RWPE1 (cell line): Measurements from ENCODE around the gene SUPT3H.
"Not testable (repeated sequence)": the region's sequence is repeated elsewhere in the genome, so short reads cannot be mapped to it uniquely, and the experiment has no call there.

Experiments used
- CTCF ChIA-PET: fragments of 350-600 bp; sonication (Branson Sonifier 250); formaldehyde crosslinking; extraction: SDS; loops from one replicate; lab custom pipeline; 2021; lab: Yijun Ruan, JAX
- POLR2A ChIA-PET: fragments of 400-600 bp; formaldehyde crosslinking; extraction: SDS; loops from one replicate; lab custom pipeline; 2020; ENCODE audit warnings: antibody characterized with exemption; ENCODE audit not compliant: low non-redundant PET; lab: Yijun Ruan, JAX
- DNase-seq: peaks from one replicate; pipeline ENCODE4 v3.0.0; 2012; ENCODE audit warnings: low spot score
- H3K27ac ChIP-seq: fragments of 450-650 bp; 2 replicates; pipeline ENCODE4 v1.5.1; 2017
- CTCF ChIP-seq: fragments of 450-650 bp; conservative IDR thresholded peaks from 2 replicates; pipeline ENCODE4 v1.5.1; 2017; ENCODE audit warnings: low read depth, mild to moderate bottlenecking

Gene SUPT3H

GRCh38 chr6:45074439-45074838, 303.3 kb downstream of the SUPT3H start:
- CTCF ChIA-PET: no interaction called here
- DNase-seq: no peak
- POLR2A ChIA-PET: no interaction called here
- H3K27ac ChIP-seq: no peak overlapping the region
- TF ChIP-seq CTCF: no peak

- POLR2A ChIA-PET: no interaction called here
- CTCF ChIA-PET: no interaction called here
- DNase-seq: no peak
Observed at GRCh38 chr6:45073771-45074170, 304.0 kb downstream of the SUPT3H start.

GRCh38 chr6:45072673-45073072, 305.1 kb downstream of the SUPT3H start:
- ChIA-PET CTCF (interaction anchor here (0.6 kb wide), 1 partner anchor 10 kb away, joined by 4 read pairs; no protein-coding TSS in a partner anchor), POLR2A (no interaction called here)
- no peak overlapping the region for H3K27ac ChIP-seq
- TF ChIP-seq CTCF: no peak
- DNase-seq: no peak

More at GRCh38 chr6:45073771-45074170, 304.0 kb downstream of the SUPT3H start:
- no peak overlapping the region for H3K27ac ChIP-seq
- no peak for TF ChIP-seq CTCF

- H3K27ac ChIP-seq: no peak overlapping the region
- no peak for TF ChIP-seq CTCF
- no peak for DNase-seq
- CTCF ChIA-PET: no interaction called here
- POLR2A ChIA-PET: no interaction called here
Observed at GRCh38 chr6:45072016-45072415, 305.7 kb downstream of the SUPT3H start.

- no peak for TF ChIP-seq CTCF
- ChIA-PET CTCF (no interaction called here), POLR2A (no interaction called here)
- no peak overlapping the region for H3K27ac ChIP-seq
- no peak for DNase-seq
Observed at GRCh38 chr6:45069091-45069490, 308.6 kb downstream of the SUPT3H start.

GRCh38 chr6:45067446-45067845, 310.3 kb downstream of the SUPT3H start:
- CTCF ChIA-PET, H3K27ac ChIP-seq, DNase-seq, POLR2A ChIA-PET: not testable (repeated sequence)

GRCh38 chr6:45062659-45063058, 315.1 kb downstream of the SUPT3H start:
- H3K27ac ChIP-seq, POLR2A ChIA-PET, CTCF ChIA-PET, DNase-seq: not testable (repeated sequence)

- TF ChIP-seq CTCF: no peak
- H3K27ac ChIP-seq: no peak overlapping the region
- ChIA-PET CTCF (no interaction called here), POLR2A (no interaction called here)
- DNase-seq: no peak
Observed at GRCh38 chr6:45057711-45058110, 320.0 kb downstream of the SUPT3H start.
